Erythroblast (primary cell): ENCODE results near the gene STXBP4.

Experiments
- GATA1 ChIP-seq: IDR thresholded peaks from 2 replicates; pipeline ENCODE4 v1.6.1; 2011; ENCODE audit warnings: low read depth, mild to moderate bottlenecking, control low read depth, low read length, moderate library complexity
- POLR2A ChIP-seq: IDR thresholded peaks from 2 replicates; pipeline ENCODE4 v1.6.1; 2011; ENCODE audit warnings: mild to moderate bottlenecking, low read length

GRCh38 chr17:54945671-54946070, 22.9 kb upstream of the STXBP4 start:
- no peak for TF ChIP-seq POLR2A
- TF ChIP-seq GATA1, result no peak
